Mucosa of stomach (tissue), 1 donor: ENCODE data around the gene ZNF197.
"Not testable (repeated sequence)": the region's sequence is repeated elsewhere in the genome, so short reads cannot be mapped to it uniquely, and the experiment has no call there.

Source experiments
- H3K27me3 ChIP-seq: one replicate; pipeline ENCODE4 v1.7.0; 2013; ENCODE audit warnings: mild to moderate bottlenecking, low read length; ENCODE audit not compliant: control insufficient read depth, insufficient read depth
- H3K36me3 ChIP-seq: one replicate; pipeline ENCODE4 v1.7.0; 2013; ENCODE audit warnings: low read length; ENCODE audit not compliant: control insufficient read depth, insufficient read depth
- H3K4me1 ChIP-seq: one replicate; pipeline ENCODE4 v1.7.0; 2013; ENCODE audit warnings: mild to moderate bottlenecking, low read length; ENCODE audit not compliant: control insufficient read depth, insufficient read depth
- H3K4me3 ChIP-seq: one replicate; pipeline ENCODE4 v1.7.0; 2013; ENCODE audit warnings: low read length
- H3K9ac ChIP-seq: one replicate; pipeline ENCODE4 v1.7.0; 2013; ENCODE audit warnings: mild to moderate bottlenecking, low read length, moderate library complexity
- H3K9me3 ChIP-seq: one replicate; pipeline ENCODE4 v1.7.0; 2013; ENCODE audit warnings: mild to moderate bottlenecking, low read length, moderate library complexity; ENCODE audit not compliant: control insufficient read depth
- donor health status: Pancreatic carcinoma.

Gene ZNF197

DNA sequence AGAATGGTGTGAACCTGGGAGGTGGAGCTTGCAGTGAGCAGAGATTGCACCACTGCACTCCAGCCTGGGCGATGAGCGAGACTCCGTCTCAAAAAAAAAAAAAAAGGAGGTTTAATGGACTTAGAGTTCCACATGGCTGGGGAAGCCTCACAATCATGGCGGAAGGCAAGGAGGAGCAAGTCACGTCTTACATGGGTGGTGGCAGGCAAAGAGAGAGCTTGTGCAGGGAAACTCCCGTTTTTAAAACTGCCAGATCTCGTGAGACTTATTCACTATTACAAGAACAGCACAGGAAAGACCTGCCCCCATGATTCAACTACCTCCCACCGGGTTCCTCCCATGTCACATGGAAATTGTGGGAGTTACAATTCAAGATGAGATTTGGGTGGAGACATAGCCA, 48.6 kb downstream of the ZNF197 start:
- not testable (repeated sequence) for H3K4me3 ChIP-seq, H3K27me3 ChIP-seq, H3K9ac ChIP-seq, H3K4me1 ChIP-seq, H3K9me3 ChIP-seq, H3K36me3 ChIP-seq

- Histone ChIP-seq H3K4me1 (no peaks in the 10 kb centered on the region), H3K36me3 (no peaks in the 10 kb centered on the region), H3K9me3 (no peaks in the 10 kb centered on the region), H3K9ac (no peak overlapping the region), H3K27me3 (no peaks in the 10 kb centered on the region), H3K4me3 (no peak overlapping the region)
Measured at GRCh38 chr3:44674211-44674610, 49.4 kb downstream of the ZNF197 start.

- Histone ChIP-seq H3K36me3 (no peaks in the 10 kb centered on the region), H3K9me3 (no peaks in the 10 kb centered on the region), H3K9ac (no peak overlapping the region), H3K27me3 (no peaks in the 10 kb centered on the region), H3K4me1 (no peaks in the 10 kb centered on the region), H3K4me3 (no peak overlapping the region)
Measured at GRCh38 chr3:44678480-44679116, 53.8 kb downstream of the ZNF197 start.

GRCh38 chr3:44680921-44681455, 56.2 kb downstream of the ZNF197 start:
- no peaks in the 10 kb centered on the region for H3K9me3 ChIP-seq

DNA sequence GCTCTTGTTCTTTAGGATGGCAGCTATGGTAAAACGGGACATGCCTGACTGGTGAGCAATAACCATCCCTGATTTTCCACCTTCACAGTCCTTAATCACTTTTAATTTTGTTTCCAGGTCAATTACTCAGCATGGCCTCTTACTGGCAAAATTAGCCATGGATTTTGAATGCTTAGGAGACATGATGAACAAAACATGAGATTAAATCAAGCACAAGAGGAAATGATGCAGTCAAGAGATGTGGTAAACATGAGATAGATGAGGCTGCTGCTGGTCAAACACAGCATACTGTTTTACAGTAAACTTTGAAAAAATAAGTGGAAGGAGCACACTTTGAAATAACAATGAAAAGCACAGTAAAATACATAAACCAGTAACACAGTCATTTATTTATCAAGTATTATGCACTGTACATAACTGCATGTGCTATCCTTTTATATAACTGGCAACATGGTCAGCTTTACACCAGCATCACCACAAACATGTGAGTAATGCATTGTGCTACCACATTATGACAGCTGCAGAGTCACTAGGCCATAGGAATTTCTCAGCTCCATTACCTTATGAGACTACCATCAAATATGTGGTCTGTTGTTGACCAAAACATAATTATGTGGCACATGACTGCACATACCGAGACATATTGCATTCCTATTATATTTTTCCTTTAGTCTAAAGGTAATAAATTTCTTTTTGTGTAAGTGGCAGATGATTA, 57.5 kb downstream of the ZNF197 start:
- no peak overlapping the region for H3K9ac ChIP-seq
- H3K9me3 ChIP-seq, result no peaks in the 10 kb centered on the region
- H3K36me3 ChIP-seq, result no peaks in the 10 kb centered on the region
- H3K4me1 ChIP-seq, result peaks cover 5% of the 10 kb centered on the region
- H3K4me3 ChIP-seq, result no peak overlapping the region
- H3K27me3 ChIP-seq, result no peaks in the 10 kb centered on the region

More at GRCh38 chr3:44680921-44681455, 56.2 kb downstream of the ZNF197 start:
- Histone ChIP-seq H3K4me3 (no peak overlapping the region), H3K9ac (no peak overlapping the region), H3K27me3 (no peaks in the 10 kb centered on the region), H3K4me1 (peaks cover 5% of the 10 kb centered on the region), H3K36me3 (no peaks in the 10 kb centered on the region)

GRCh38 chr3:44685128-44685800, 60.4 kb downstream of the ZNF197 start:
- Histone ChIP-seq H3K27me3 (peaks cover 3% of the 10 kb centered on the region), H3K9me3 (no peaks in the 10 kb centered on the region), H3K36me3 (no peaks in the 10 kb centered on the region), H3K4me3 (peak overlapping the region; percentile 54), H3K4me1 (peaks cover 5% of the 10 kb centered on the region), H3K9ac (peak overlapping the region; percentile 63)

GRCh38 chr3:44687898-44688297, 63.1 kb downstream of the ZNF197 start:
- no peak overlapping the region for H3K9ac ChIP-seq

More at GRCh38 chr3:44687898-44688297, 63.1 kb downstream of the ZNF197 start:
- H3K4me3 ChIP-seq, result no peak overlapping the region
- H3K27me3 ChIP-seq, result peaks cover 3% of the 10 kb centered on the region
- H3K36me3 ChIP-seq, result no peaks in the 10 kb centered on the region
- H3K4me1 ChIP-seq, result peaks cover 5% of the 10 kb centered on the region
- H3K9me3 ChIP-seq, result no peaks in the 10 kb centered on the region
